Measurements from ENCODE around the gene OR10V1. TPM values are rescaled to one million over a fixed set of nuclear protein-coding genes. Genes with fewer than 3 reads are reported as not detected.

Gene OR10V1, protein sequence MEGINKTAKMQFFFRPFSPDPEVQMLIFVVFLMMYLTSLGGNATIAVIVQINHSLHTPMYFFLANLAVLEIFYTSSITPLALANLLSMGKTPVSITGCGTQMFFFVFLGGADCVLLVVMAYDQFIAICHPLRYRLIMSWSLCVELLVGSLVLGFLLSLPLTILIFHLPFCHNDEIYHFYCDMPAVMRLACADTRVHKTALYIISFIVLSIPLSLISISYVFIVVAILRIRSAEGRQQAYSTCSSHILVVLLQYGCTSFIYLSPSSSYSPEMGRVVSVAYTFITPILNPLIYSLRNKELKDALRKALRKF
- not detected for total RNA-seq (2021; fragmentation: NEBNext Ultra II Directional; extraction: Animal tissue kit (Norgen Biotek cat#: 25700))
- long read RNA-seq = 0 reads

DNA sequence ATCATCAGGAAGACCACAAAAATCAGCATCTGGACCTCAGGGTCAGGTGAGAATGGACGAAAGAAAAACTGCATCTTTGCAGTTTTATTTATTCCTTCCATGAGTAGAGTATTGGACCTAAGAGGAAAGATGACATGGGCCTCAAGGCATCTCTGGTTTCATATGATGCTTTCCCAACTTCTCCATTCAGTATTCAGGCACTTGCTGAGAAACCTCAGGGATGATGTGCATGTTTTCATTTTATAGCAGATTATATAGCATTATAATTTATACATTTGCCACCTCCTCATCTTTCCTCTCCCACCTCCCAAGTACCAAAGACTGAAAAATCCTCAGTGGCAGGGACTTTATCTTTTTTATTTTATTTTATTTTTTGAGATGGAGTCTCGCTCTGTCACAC, at the start of gene OR10V1:
OR10V1 (minus strand) TSS at position 101 of the 400 bp plus-strand sequence; CDS start at position 101, 0 bp downstream.
- H3K27ac Mint-ChIP-seq = no peak within 1 kb of the TSS
- TF ChIP-seq, protein P1, sequence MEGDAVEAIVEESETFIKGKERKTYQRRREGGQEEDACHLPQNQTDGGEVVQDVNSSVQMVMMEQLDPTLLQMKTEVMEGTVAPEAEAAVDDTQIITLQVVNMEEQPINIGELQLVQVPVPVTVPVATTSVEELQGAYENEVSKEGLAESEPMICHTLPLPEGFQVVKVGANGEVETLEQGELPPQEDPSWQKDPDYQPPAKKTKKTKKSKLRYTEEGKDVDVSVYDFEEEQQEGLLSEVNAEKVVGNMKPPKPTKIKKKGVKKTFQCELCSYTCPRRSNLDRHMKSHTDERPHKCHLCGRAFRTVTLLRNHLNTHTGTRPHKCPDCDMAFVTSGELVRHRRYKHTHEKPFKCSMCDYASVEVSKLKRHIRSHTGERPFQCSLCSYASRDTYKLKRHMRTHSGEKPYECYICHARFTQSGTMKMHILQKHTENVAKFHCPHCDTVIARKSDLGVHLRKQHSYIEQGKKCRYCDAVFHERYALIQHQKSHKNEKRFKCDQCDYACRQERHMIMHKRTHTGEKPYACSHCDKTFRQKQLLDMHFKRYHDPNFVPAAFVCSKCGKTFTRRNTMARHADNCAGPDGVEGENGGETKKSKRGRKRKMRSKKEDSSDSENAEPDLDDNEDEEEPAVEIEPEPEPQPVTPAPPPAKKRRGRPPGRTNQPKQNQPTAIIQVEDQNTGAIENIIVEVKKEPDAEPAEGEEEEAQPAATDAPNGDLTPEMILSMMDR (IDR thresholded peaks at IDR 0.05) = no peak
- no peak for DNase-seq
- H3K36me3 Mint-ChIP-seq (ENCODE audit: low read depth) = peaks cover 7% of the 10 kb centered on the region; the same call in 1 of the 2 replicates
- H3K4me1 Mint-ChIP-seq (ENCODE audit: low read depth) = peaks cover 26% of the 10 kb centered on the region
- no peak within 1 kb of the TSS for H3K4me3 Mint-ChIP-seq
- H3K27me3 Mint-ChIP-seq (ENCODE audit: insufficient read depth) = peaks cover 1% of the 10 kb centered on the region; the same call in 1 of the 2 replicates
- no peaks in the 10 kb centered on the region for H3K9me3 Mint-ChIP-seq

DNA sequence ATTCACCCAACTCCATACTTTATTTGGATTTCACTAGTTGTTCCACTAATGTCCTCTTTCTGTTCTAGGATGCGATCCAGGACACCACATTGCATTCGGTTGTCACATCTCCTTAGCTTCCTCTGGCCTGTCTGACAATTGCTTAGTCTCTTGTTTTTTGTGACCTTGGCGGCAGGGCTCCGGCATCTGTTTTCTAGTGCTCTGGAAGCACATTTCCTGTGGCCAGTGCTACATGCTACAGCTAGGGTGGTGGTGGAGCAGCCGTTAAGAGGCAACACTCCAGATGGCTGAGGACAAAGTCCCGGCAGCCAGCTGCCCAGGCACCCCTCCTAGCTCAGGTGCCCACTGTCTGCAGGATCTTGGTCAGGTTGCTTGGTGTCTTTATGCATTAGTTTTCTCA, 48.3 kb upstream of the OR10V1 start:
- Mint-ChIP-seq H3K27ac (no peak overlapping the region), H3K27me3 (ENCODE audit: insufficient read depth) (no peaks in the 10 kb centered on the region; the same call in none of the 2 replicates), H3K4me1 (ENCODE audit: low read depth) (peaks cover 64% of the 10 kb centered on the region), H3K9me3 (no peaks in the 10 kb centered on the region), H3K36me3 (ENCODE audit: low read depth) (peaks cover 33% of the 10 kb centered on the region), H3K4me3 (no peak overlapping the region)
- no peak for DNase-seq
- TF ChIP-seq, protein P1 (IDR thresholded peaks at IDR 0.05) = no peak

DNA sequence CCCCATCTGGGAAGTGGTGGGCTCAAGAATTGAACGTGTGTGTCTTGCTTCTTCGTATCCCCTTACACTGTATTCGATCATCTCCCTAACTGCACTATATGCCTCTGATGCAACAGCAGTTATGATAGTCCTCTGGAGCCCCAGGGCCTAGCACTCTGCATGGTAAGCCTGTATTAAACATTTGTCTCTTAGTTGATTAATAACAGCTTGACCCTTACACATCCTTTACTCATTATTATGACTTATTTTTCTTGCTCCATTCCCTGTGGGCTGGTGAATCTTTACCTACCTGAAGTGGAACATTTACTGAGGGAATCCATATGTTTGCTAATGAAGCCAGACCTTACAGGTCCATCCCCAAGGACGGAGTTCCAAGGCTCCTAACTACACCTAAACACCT, 47.1 kb upstream of the OR10V1 start:
- Mint-ChIP-seq H3K9me3 (no peaks in the 10 kb centered on the region), H3K27ac (no peak overlapping the region), H3K27me3 (ENCODE audit: insufficient read depth) (no peaks in the 10 kb centered on the region; the same call in none of the 2 replicates), H3K36me3 (ENCODE audit: low read depth) (peaks cover 35% of the 10 kb centered on the region), H3K4me1 (ENCODE audit: low read depth) (peaks cover 70% of the 10 kb centered on the region), H3K4me3 (no peak overlapping the region)
- TF ChIP-seq, protein P1 (IDR thresholded peaks at IDR 0.05) = no peak
- no peak for DNase-seq

DNA sequence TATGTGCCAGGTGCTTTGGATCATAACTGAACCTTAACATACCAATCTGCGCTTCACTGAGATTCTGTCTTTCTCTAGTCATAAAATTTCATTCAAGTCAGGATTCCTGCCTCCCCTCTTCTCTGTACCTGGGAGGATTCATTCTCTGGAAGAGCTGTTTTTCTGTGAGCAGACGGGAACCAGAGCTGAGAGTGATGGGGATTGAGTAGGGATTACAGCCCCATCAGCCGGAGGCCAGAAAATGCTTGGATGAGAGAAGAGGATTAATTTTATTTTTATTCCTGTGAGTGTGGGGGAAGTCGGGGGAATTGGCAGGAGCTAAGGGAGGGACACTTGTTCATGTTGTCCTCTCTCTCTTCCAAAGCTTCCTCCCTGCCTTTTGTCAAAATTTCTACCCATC, 46.3 kb upstream of the OR10V1 start:
- Mint-ChIP-seq H3K9me3 (no peaks in the 10 kb centered on the region), H3K27ac (no peak overlapping the region), H3K4me1 (ENCODE audit: low read depth) (peaks cover 63% of the 10 kb centered on the region), H3K4me3 (no peak overlapping the region), H3K27me3 (ENCODE audit: insufficient read depth) (no peaks in the 10 kb centered on the region; the same call in none of the 2 replicates), H3K36me3 (ENCODE audit: low read depth) (peaks cover 35% of the 10 kb centered on the region)
- no peak for DNase-seq
- TF ChIP-seq, protein P1 (IDR thresholded peaks at IDR 0.05) = no peak

DNA sequence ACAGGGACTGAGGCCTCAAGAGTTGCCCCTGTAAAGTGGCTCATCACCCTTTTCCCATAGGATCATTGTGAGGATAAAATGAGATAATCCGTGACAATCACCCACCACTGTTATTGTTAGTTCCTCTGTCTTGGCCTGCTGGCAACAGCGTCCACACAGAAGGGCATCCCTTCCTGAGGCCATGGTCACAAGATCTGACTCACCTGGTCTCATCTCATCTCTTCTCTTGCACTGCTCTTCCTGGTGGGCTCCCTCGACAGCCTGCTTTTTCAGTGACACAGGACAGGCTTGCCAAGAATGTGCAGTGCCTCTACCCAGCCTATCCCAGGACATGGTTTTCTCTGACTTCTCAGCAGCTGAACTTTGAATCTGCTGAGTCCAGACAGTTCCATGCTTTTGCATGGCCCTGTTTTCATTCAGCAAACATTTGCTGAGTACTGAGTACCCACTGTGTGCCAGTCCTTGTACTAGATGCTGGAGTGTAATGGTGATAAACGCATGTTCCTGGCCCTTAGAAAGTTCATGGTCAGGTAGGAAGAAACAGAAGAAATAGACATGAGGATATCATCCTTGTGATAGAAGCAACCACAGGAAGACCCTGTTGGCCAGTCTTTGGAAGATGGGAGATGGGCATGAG, 44.9 kb upstream of the OR10V1 start:
- Mint-ChIP-seq H3K9me3 (no peaks in the 10 kb centered on the region), H3K4me3 (no peak overlapping the region), H3K4me1 (ENCODE audit: low read depth) (peaks cover 49% of the 10 kb centered on the region), H3K36me3 (ENCODE audit: low read depth) (peaks cover 35% of the 10 kb centered on the region), H3K27ac (no peak overlapping the region), H3K27me3 (ENCODE audit: insufficient read depth) (no peaks in the 10 kb centered on the region; the same call in none of the 2 replicates)
- TF ChIP-seq, protein P1 (IDR thresholded peaks at IDR 0.05) = no peak
- DNase-seq = no peak
